ENCODE results near the gene C1orf74.

C1orf74 gene

DNA sequence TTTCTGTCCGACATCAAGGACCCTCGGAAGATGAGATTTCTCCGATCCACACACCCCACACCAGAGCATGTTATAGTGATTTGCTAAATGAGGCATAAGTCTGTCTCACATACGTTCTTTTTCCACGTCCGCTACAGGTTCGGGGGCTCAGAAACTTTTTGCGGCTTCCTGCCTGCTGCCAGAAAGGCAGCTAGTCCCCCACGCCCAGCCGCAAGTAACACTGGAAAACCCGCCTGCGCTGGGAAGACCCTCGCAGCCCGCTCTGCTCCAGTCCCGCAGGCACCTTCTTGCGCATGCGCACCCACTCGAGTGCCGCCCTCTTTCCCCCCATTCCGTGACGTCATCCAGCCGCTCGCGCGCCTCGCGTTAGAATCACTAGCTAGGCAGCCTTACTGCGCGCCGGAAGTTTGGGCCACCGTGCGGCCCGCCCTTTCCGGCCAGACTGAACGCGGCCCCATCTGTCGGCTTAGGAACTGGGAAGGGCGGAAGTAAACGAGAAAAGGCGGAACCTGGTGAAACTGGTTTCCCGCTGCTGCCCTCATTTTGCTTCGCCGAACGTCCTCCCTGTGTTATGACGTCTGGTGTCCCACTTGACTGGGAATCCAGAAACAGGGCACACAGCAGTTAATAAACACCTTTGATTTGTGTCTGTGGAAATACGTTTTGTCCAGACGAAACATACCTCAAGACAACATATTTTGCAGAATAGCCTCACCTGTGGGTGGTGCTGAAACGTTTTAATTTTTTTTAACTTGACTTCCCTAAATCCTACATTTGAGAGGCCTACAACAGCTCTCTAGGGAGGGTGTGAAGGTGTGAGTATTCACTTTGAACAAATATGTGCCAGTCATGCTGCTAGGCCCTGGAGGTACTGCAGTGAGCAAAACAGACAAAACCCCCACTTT lies at the start of gene C1orf74:
Gene C1orf74 (minus strand): TSS at position 295 of the 905 bp plus-strand sequence. CDS start 925 bp downstream, outside the sequence.
- DNase-seq (ENCODE audit: low spot score), result peak; percentile 98

DNA sequence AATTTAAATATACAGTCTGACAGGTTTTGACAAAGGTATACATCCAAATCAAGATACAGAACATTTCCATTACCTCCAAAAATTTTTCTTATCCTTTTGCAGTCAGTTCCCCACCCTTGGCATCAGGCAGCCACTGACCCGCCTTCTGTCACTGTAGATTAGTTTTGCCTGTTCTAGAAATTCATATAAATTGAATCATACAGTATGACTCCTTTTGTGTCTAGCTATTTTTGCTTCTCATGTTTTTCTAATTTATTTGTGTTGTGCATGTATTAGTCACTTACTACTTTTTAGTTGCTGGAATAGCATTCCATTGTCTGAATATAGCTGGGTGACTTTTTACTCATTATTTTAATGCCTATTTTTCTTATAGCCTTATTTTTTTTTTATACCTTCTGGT lies 47.3 kb upstream of the C1orf74 start:
- no peak for DNase-seq (ENCODE audit: low spot score)

DNA sequence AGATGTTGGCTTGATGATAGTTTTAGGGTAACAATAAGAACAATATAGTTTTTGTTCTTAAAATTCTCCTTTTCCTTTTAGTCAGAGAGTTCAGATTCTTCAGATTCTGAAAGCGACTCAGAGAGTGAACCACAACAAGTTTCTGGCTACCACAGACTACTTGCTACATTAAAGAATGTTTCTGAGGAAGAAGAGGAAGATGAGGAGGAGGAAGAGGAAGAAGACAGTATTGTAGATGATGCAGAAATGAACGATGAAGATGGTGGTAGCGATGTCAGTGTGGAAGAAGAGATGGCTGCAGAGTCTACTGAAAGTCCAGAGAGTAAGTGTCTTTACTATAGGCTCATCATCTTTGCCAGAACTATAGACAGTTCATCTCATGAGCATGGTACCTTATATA lies 46.4 kb upstream of the C1orf74 start:
- DNase-seq (ENCODE audit: low spot score), result no peak

DNA sequence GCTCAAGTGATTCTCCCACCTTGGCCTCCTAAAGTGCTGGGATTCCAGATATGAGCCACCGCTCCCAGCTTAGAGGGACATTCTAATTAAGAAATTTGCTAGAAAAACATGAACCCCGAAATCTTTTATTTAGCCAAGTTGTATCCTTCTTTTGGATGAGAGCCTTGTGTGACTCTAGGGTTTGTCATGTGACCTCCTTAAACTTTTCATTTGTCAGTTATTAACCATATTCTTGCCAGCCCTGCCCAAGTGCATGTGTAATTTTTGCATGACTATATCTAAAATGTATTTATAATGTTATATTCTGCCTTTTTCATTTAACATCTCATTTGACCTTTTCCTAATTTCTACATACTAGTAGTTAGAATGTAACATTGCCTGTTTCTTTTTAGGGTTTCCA lies 45.4 kb upstream of the C1orf74 start:
- no peak for DNase-seq (ENCODE audit: low spot score)

DNA sequence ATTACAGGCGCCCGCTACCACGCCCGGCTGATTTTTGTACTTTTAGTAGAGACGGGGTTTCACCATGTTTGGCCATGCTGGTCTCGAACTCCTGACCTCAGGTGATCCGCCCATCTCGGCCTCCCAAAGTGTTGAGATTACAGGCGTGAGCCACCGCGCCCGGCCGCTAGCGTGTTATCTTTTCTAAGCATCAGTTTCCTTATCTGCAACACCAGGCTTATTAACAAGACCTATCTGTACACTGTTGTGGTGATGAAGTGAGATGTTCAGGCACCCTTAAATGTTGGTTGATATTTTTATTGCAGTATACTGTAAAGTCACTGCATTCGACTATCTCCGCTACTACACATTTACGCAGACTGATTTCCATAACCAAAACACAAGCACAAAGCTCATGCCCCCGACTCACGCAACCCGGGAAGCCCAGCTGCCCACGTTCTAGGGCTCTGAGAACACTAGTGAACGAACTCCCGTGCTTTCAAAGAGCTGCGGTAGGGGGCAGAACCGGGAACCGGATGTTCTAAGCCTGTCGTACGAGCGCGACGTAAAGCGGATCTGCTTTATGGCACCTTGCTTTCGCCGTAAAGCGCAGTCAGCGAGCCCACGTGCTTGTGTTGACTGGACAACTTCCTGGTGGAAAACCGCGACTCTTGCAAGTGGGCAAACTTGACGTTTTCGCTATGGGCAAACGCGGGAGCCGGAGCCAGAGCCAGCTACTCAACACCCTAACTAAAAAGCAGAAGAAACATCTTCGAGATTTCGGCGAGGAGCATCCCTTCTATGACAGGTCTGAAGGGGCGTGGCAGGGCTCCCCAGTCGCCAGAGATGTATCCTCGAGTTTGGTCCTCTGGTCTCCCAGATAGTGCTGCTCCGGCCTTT lies 43.3 kb upstream of the C1orf74 start, which contains the start of gene UTP25:
Gene UTP25 (plus strand): TSS at position 589 of the 879 bp plus-strand sequence. CDS start 92 bp downstream, at position 681.
- DNase-seq (ENCODE audit: low spot score), result peak; percentile 92

DNA sequence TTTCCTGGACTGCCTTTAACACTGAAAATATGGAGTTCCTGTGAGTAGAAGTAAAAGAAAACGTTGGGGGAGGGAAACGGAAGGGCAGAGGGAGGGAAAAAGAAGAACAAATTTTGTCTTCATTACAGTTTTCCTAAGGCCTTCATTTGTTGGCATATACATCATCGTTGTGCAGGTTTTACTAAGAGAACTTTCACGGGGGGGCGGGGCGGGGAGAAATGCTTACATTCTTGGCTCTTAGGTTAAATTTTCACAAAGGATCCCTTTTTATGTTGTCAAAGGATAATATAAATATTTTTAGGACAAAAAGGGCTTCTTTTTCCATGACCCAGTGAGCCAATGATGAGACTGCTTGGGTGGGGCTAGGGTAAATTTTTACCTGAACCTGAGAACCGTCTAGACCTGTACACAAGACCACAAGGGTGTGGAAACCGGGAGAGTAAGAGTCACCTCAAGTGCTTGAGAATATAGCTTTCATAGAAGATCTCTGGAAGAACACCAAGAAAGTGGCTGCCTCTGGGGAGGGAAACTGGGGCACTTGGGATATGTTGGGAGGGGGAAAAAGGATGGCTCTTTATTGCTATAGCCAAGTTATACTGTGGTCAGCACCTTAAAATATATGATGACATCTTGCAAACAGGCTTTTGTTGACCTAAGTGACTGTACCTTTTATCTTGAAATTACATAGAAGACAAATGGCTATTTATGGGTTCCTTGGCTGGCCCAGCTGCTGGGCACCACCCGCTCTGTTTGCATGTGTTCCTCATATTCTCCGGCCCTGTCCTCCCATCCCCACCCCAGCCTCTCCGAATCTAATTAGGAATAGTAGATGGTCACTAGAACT lies 41.5 kb upstream of the C1orf74 start:
- no peak for DNase-seq (ENCODE audit: low spot score)

DNA sequence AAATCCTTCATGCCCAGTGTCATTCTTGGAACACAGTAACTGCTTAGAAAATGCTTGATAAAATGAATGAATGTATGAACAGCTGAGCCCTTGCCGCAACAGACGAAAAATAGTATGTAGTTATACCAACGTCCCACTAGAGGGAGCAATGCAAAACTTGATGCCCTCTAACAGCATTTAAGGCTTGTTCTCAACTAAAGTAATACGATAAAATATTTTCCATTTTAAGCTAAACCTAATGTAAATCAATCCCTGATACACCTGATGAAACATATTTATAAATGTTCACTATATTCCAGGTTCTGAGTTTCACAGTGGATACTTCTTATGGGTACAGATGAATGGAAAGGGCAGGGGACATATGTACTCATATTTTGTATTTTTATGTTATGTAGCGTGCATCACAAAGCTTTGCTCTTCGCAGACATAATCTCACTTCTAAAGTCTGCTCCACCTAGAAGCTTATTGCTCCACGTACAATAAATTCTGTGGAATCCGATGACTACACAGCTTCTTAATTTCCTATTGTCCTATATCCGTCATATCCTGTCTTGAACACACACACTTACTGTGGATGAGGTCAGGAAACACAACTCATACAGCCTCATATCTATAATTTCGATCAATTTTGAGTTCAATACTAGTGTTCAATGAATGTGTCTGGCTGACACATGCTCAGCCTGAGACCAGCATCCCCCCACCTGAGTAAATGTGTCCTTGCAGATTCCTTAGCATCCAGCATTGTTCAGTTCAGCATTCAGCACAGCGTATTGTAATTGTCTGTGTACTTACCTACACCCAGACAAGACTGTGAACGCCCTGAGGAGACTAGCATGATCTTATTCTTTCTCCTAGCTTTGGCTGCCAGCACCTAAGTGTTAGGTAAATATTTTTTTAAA lies 39.0 kb upstream of the C1orf74 start:
- DNase-seq (ENCODE audit: low spot score), result peak; percentile 67

DNA sequence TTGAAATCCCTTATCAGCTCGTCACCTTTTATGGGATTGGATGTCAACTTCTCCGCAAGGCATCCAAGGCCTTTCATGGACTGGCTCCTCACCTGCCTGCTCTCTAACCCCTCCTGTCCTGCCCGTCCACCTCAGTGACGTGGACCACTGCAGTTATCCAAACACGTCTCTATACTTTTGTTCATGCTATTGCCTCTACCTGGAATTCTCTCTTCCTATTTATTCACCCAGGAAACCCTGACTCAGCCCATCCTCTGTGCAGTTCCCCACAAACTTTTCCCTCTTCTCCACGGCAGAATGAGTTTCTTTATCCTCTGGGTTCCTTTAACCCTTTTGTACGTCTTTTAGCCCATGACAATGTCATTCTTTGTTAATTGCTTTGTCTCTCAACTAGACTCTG lies 38.3 kb upstream of the C1orf74 start:
- DNase-seq (ENCODE audit: low spot score), result no peak

DNA sequence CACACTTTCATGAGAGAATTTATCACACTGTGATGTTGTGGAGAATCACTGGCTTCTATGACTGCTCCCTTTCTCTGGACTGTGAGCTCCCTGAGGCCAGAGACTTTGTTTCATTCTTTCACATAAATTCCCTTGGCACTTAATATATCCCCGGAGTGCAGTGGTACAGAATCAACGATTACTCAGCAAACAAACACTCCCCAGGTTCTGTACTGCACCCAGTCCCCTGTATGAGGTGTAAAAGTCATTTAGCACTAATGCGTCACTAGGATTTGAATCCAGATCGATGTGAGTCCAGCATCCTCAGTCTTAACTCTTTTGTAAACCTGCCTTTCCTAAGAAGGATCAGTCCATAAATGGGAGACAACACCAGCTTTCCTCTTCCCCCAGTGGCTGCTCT lies 36.6 kb upstream of the C1orf74 start:
- no peak for DNase-seq (ENCODE audit: low spot score)

DNA sequence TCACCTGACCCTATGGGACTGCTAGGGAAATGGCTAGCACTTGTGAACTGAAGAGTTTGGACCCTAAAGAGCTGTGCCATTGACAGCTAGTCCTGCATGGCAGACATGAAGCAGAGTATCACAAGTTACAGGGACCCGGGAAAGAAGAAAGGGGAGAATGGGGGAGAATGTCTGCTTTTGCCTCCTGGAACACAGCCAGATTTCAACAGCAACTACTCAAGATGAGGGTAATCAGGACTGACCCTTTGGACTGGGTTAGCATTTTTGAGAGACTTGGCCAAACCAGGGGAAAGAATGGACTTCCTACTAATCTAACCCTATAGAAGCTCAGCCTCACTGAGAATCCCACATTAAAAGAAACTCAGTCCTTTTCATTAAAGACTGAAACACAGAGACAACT lies 34.7 kb upstream of the C1orf74 start:
- DNase-seq (ENCODE audit: low spot score), result no peak

DNA sequence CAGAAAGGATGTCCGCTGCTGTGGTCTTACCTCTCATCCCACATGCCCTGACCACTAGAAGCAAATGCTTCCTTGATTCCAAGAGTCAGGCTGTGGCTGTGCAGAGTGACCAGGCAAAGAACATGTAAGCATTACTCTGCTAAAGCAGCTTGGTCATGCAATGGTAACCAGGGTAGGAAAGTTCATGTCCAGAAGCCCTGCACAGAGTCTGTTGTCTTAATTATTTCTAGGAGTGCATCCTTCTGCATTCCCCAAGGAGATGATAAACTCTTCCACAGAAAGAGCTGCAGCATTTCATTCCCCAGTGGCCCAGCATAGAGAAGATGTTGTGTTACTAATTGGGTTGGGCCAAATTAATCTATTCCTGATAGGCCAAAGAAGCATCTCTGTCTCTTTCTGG lies 33.3 kb upstream of the C1orf74 start:
- DNase-seq (ENCODE audit: low spot score), result no peak

DNA sequence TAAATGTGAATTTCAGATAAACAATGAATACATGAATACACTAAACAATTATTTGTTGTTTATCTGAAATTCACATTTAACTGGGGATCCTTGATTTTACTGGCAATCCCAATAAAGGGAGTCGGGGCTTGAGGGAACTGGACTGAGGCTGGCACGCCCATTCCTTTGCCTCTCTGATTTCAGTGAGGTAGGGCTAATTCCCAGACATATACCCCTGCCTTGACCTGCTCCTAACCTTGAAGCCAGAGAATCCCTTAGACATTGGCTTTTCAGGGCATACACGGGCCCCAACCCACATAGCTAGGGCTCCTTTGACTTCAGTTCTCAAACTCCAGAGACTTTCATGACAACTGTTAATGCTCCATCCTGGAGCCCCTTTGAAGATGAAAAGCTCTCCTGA lies 32.6 kb upstream of the C1orf74 start:
- DNase-seq (ENCODE audit: low spot score), result no peak

DNA sequence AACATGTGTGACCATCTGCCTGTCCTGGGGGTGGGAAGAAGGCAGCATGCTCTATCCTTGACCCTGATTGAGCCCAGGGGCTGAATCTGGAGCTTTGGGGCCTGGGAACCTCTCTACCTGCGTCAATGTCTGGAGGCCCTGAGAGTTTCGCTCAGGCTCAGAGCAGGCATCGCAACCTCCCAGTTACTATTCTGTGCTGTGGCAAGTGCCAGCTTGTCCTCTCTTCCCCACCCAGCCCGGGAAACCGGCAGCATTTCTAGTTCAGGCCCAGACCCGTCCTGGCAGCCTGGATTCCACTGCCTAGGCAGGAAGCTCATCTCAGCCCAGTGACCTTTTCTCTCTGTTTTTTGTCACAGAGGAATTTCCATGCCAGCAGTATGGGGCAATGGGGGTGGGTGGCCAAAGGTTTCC lies 31.6 kb upstream of the C1orf74 start:
- DNase-seq (ENCODE audit: low spot score), result no peak

DNA sequence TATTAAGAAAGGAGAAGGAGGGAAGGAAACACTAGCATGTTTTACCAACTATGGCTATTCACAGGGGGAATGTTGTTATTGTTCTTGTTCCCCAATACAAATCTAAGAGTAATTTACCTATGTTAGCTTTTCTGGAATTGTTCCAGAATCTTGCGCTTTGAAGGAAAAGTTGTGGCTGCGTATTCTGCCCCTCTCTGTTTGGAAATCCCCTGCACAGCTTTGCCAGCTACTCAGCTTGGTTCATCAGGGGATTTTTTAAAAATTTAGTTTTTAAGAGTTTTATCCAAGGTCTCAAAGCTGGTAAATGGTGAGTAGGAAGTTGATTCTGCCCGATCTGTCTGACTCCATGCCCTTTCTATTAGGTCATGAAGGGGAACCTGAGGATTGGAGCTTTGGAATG lies 31.1 kb upstream of the C1orf74 start:
- no peak for DNase-seq (ENCODE audit: low spot score)

DNA sequence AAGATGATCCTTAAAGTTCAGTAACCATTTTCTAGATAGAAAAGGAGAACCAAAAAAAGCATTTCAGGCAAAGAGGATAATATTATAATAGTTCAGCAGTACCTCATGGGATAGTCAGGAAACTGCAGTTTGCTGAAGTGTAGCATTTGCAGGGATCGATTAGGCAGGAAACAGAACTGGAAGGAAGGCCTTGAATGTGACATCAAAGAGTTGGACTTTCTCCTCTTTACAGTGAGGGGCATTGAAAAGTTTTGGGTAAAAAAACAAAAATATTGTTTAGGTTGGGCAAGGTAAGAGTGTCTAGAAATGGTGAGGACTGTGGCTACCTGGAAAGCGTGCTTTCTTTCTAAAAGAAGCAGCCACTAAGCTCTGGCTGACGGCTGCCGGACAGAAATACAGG lies 29.5 kb upstream of the C1orf74 start:
- no peak for DNase-seq (ENCODE audit: low spot score)

DNA sequence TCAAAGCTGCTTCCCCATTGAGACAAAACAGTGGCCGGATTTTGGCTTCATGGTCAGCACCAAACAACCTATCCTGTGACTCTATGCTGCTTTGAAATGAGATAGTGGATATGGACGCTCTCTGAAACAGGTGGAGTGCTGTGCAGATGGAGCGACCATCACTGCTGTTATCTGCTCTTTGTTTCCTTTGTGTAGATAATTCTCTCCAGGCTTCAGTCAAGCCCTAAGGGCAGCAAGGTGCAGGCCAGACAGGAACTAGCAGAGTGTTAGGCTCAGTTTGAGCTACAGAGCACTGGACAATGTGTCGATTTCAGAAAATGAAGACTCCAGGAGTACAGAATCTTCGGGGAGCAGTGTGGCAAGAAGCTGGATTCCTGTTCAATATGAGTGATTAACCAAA lies 26.4 kb upstream of the C1orf74 start:
- DNase-seq (ENCODE audit: low spot score), result no peak

DNA sequence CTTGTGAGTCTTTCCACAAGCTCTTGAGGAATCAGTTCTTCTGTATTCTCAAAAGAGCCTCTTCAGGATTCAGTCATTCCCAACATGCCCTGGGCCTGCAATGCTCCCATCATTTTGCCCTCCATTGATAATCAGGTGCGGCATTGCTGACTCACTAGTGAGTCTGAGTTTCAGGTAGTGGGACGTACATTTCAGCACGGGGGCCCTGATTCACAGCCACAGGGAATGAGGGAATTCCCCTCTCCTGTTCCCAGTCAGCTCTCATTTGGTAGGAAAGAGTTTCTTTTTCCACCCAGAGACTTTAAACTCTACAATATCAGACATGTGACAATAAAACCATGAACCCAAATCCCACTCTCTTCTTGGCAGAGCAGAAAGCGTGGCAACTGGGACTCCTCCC lies 25.3 kb upstream of the C1orf74 start:
- no peak for DNase-seq (ENCODE audit: low spot score)

DNA sequence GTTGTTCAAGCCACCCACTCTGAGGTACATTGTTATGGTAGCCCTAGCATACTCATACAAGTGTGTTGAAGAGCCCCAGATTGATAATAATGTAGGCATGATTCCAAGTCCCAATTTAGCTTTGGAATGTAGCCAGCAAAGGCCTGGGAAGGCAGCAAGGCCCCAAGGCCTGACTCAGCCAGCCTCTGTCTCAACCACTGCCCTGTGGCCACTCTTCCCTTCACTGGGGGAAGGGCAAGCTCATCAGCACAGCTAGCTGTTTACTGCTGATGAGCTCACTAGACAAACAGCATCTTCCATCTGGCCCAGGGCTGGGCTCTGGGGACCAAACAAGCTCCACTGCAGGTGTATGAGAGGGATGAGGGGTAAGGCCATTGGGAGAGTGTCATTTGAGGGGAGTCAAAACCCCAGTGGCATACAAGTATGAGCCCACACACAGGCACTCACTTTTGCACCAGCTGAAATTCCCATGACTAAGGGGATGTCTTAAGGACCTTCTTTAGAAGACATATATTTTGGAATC lies 23.8 kb upstream of the C1orf74 start:
- no peak for DNase-seq (ENCODE audit: low spot score)

DNA sequence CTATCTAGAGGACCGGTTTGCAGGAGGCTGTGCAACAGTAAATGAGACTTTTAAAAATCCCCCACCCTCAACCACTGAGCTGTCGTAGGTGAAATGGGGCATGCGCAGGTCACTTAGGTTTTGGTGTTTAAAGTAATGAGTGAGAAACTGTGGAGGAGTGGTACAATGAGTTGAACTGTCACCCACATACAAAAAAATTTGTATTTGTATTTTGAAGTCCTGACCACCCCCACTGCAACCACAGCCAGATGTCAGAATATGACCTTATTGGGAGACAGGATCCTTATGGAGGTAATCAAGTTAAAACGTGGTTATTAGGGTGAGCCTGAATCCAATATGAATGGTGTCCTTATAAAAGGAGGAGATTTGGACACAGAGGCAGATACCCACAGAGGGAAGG lies 23.1 kb upstream of the C1orf74 start:
- DNase-seq (ENCODE audit: low spot score), result no peak

DNA sequence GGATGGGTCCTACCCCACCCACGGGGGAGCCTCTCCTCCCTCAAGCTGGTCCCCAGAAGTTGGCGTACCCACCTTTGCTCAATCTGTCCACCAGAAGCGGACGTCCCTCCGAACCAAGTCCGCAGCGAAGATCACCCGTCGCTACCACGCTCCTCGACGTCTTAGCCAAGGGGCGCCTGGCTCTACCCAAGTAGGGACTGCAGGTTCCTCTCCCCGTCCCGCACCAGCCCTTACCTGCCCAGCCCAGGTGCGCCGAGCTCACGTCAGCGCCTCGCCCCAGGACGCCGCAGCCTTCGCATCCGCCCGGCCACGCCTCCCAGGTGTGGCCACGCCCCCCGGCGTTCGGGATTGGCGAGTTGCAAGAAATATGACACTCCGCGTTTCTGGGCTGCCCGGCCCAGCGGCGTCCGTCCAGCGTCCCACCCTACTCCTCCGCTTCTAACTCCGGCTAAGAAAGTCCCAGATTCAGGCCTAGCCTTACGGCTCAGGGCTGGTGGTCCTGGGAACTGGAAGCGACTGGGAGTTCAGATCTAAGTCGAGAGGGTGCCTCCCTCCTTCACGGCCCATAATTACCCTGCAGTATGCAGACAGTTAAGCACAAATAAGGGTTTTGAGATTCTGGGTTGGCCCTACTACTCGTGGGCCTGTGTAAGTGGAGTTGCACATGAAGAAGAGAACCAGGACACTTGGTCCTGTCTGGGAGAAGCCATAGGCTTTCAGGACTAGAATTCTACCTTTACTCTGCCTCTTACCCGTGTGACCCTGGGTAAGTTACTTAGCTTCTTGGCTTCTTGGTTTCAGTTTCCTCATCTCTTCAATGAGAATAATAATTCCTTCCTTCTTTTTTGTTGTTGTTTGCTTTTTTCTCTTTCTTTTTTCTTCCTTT lies 21.8 kb upstream of the C1orf74 start, which contains the start of gene IRF6:
Gene IRF6 (minus strand): TSS at position 268 of the 886 bp plus-strand sequence. CDS start 4,729 bp downstream, outside the sequence.
- DNase-seq (ENCODE audit: low spot score), result peak; percentile 17
